H9 (cell line): ENCODE measurements around the gene FNDC3B. TPM values are rescaled to one million over a fixed set of nuclear protein-coding genes. Genes with fewer than 3 reads are reported as not detected.

Experiments
- DNase-seq: peaks from one replicate; pipeline ENCODE4 v3.0.0-alpha.2; 2017
- H2AFZ ChIP-seq: one replicate; pipeline ENCODE4 v1.6.1; 2013; ENCODE audit warnings: mild to moderate bottlenecking, low read length, control low read depth, moderate library complexity
- H2AK5ac ChIP-seq: 2 replicates; pipeline ENCODE4 v1.6.1; 2013; ENCODE audit warnings: low read length, control low read depth, mixed read lengths; ENCODE audit not compliant: insufficient read length
- H2BK120ac ChIP-seq: one replicate; pipeline ENCODE4 v1.6.1; 2013; ENCODE audit warnings: low read depth, mild to moderate bottlenecking, low read length, control low read depth, inconsistent platforms; ENCODE audit not compliant: poor library complexity, severe bottlenecking
- H2BK12ac ChIP-seq: 2 replicates; pipeline ENCODE4 v1.6.1; 2013; ENCODE audit warnings: low read length, control low read depth, mixed read lengths, low read depth; ENCODE audit not compliant: insufficient read length
- H2BK15ac ChIP-seq: 2 replicates; pipeline ENCODE4 v1.6.1; 2013; ENCODE audit warnings: low read depth, low read length, control low read depth
- H2BK20ac ChIP-seq: one replicate; pipeline ENCODE4 v1.6.1; 2013; ENCODE audit warnings: low read depth, mild to moderate bottlenecking, low read length, control low read depth, inconsistent platforms; ENCODE audit not compliant: poor library complexity, severe bottlenecking
- H2BK5ac ChIP-seq: 2 replicates; pipeline ENCODE4 v1.6.1; 2013; ENCODE audit warnings: low read length, control low read depth, mixed read lengths; ENCODE audit not compliant: insufficient read length
- H3K14ac ChIP-seq: 2 replicates; pipeline ENCODE4 v1.6.1; 2013; ENCODE audit warnings: low read length, control low read depth; ENCODE audit not compliant: insufficient read depth
- H3K18ac ChIP-seq: 2 replicates; pipeline ENCODE4 v1.6.1; 2013; ENCODE audit warnings: low read depth, mild to moderate bottlenecking, mixed read lengths, low read length, control low read depth; ENCODE audit not compliant: insufficient read length
- H3K23ac ChIP-seq: 2 replicates; pipeline ENCODE4 v1.6.1; 2013; ENCODE audit warnings: low read length, control low read depth, mixed read lengths, low read depth; ENCODE audit not compliant: insufficient read length
- H3K23me2 ChIP-seq: 2 replicates; pipeline ENCODE4 v1.6.1; 2013; ENCODE audit warnings: low read depth, mild to moderate bottlenecking, mixed read lengths, low read length, control low read depth; ENCODE audit not compliant: insufficient read length, poor library complexity, severe bottlenecking
- H3K27ac ChIP-seq: 2 replicates; pipeline ENCODE4 v1.5.1; 2013; ENCODE audit warnings: low read length, control low read depth, mixed read lengths, low read depth; ENCODE audit not compliant: insufficient read length
- H3K27me3 ChIP-seq: 2 replicates; pipeline ENCODE4 v1.6.1; 2013; ENCODE audit warnings: low read length, control low read depth, inconsistent platforms; ENCODE audit not compliant: insufficient read depth
- H3K4ac ChIP-seq: 2 replicates; pipeline ENCODE4 v1.6.1; 2013; ENCODE audit warnings: low read depth, mild to moderate bottlenecking, control low read depth, inconsistent platforms, low read length, moderate library complexity
- H3K4me1 ChIP-seq: 2 replicates; pipeline ENCODE4 v1.6.1; 2013; ENCODE audit warnings: low read length, control low read depth, inconsistent platforms; ENCODE audit not compliant: insufficient read depth
- H3K4me2 ChIP-seq: 2 replicates; pipeline ENCODE4 v1.6.1; 2013; ENCODE audit warnings: low read length, control low read depth, mixed read lengths; ENCODE audit not compliant: insufficient read length, insufficient read depth
- H3K56ac ChIP-seq: 2 replicates; pipeline ENCODE4 v1.6.1; 2013; ENCODE audit warnings: low read depth, mild to moderate bottlenecking, mixed read lengths, low read length, control low read depth; ENCODE audit not compliant: insufficient read length
- H3K79me1 ChIP-seq: 2 replicates; pipeline ENCODE4 v1.6.1; 2013; ENCODE audit warnings: low read depth, mild to moderate bottlenecking, moderate library complexity, low read length, control low read depth, inconsistent platforms; ENCODE audit not compliant: insufficient read depth, poor library complexity, severe bottlenecking
- H3K79me2 ChIP-seq: 2 replicates; pipeline ENCODE4 v1.6.1; 2013; ENCODE audit warnings: low read length, control low read depth, inconsistent platforms; ENCODE audit not compliant: insufficient read depth
- H3K9ac ChIP-seq: 2 replicates; pipeline ENCODE4 v1.6.1; 2013; ENCODE audit warnings: low read length, control low read depth, mixed read lengths; ENCODE audit not compliant: insufficient read length; ENCODE audit errors: extremely low read depth
- H3K9me3 ChIP-seq: one replicate; pipeline ENCODE4 v1.6.1; 2013; ENCODE audit warnings: low read depth, low read length, inconsistent platforms; ENCODE audit not compliant: control insufficient read depth
- H3T11ph ChIP-seq: one replicate; pipeline ENCODE4 v1.6.1; 2013; ENCODE audit warnings: mild to moderate bottlenecking, low read length, control low read depth, inconsistent platforms
- H4K20me1 ChIP-seq: one replicate; pipeline ENCODE4 v1.6.1; 2013; ENCODE audit not compliant: control insufficient read depth, insufficient read length, insufficient read depth
- H4K5ac ChIP-seq: 2 replicates; pipeline ENCODE4 v1.6.1; 2013; ENCODE audit warnings: low read depth, mild to moderate bottlenecking, mixed read lengths, low read length, control low read depth; ENCODE audit not compliant: insufficient read length
- H4K8ac ChIP-seq: replicated peaks from 2 replicates; pipeline ENCODE4 v1.6.1; 2013; ENCODE audit warnings: low read length, control low read depth, mixed read lengths, low read depth; ENCODE audit not compliant: insufficient read length
- H4K91ac ChIP-seq: 2 replicates; pipeline ENCODE4 v1.6.1; 2013; ENCODE audit warnings: low read depth, mild to moderate bottlenecking, moderate library complexity, mixed read lengths, low read length, control low read depth; ENCODE audit not compliant: insufficient read length
- H3K27ac Mint-ChIP-seq, 3 experiments: 2 replicates in 2 of 3; 3 replicates in 1 of 3; pipeline ENCODE4 v1.8.0; 2020 to 2021; ENCODE audit warnings: mixed read lengths in 3 of 3, mild to moderate bottlenecking in 1 of 3, moderate library complexity in 1 of 3
- H3K27me3 Mint-ChIP-seq: 2 replicates; pipeline ENCODE4 v1.8.0; 2021; ENCODE audit warnings: low read depth, mild to moderate bottlenecking, moderate library complexity, mixed read lengths
- H3K36me3 Mint-ChIP-seq, 3 experiments: 2 replicates in 2 of 3; 3 replicates in 1 of 3; pipeline ENCODE4 v1.8.0; 2020 to 2021; ENCODE audit warnings: low read depth in 3 of 3, mixed read lengths in 3 of 3; ENCODE audit not compliant: insufficient read depth in 1 of 3
- H3K4me1 Mint-ChIP-seq, 2 experiments: 2 replicates each; pipeline ENCODE4 v1.8.0; 2020; ENCODE audit warnings: mixed read lengths in 2 of 2
- H3K4me3 Mint-ChIP-seq, 2 experiments: 2 replicates in 1 of 2; 3 replicates in 1 of 2; pipeline ENCODE4 v1.8.0; 2020 to 2021; ENCODE audit warnings: mild to moderate bottlenecking in 2 of 2, mixed read lengths in 2 of 2, moderate library complexity in 1 of 2
- H3K9me3 Mint-ChIP-seq, 2 experiments: 2 replicates in 1 of 2; 3 replicates in 1 of 2; pipeline ENCODE4 v1.8.0; 2020; ENCODE audit warnings: mild to moderate bottlenecking in 2 of 2, mixed read lengths in 2 of 2, moderate library complexity in 1 of 2
- CTCF ChIP-seq: fragments of 200-600 bp; sonication (generic); conservative IDR thresholded peaks from 3 replicates; pipeline ENCODE4 v1.8.0; 2021; ENCODE audit warnings: antibody characterized with exemption, mild to moderate bottlenecking
- WGBS: extraction: QIAGEN DNeasy Blood & Tissue Kit; methylation state at CpG from one replicate; pipeline ENCODE4 v1.1.7; 2013; ENCODE audit warnings: missing lambda C conversion rate, low lambda C conversion rate, mixed read lengths; ENCODE audit not compliant: insufficient read length; ENCODE audit errors: extremely low coverage; 5-methylcytosine and 5-hydroxymethylcytosine counted together
- total RNA-seq: library from RNA; stranded (reverse); gene quantifications from 2 replicates; pipeline ENCODE4 v1.2.1, GENCODE V29; 2021

The FNDC3B gene
- total RNA-seq, 1 experiment from 2014 or later = 43.8 TPM

GRCh38 chr3:172384836-172385235 is 345.5 kb downstream of the FNDC3B start:
- Histone ChIP-seq H3K14ac (no peak overlapping the region), H3K23me2 (no peaks in the 10 kb centered on the region), H4K91ac (no peak overlapping the region), H3T11ph (no peak overlapping the region), H3K23ac (no peak overlapping the region), H4K5ac (no peak overlapping the region), H2BK5ac (no peak overlapping the region), H3K56ac (no peak overlapping the region), H4K8ac (no peak overlapping the region), H3K27ac (no peak overlapping the region), H3K27me3 (no peaks in the 10 kb centered on the region), H2BK120ac (no peak overlapping the region), H3K79me1 (no peaks in the 10 kb centered on the region), H4K20me1 (no peaks in the 10 kb centered on the region), H2AFZ (no peak overlapping the region), H3K79me2 (no peaks in the 10 kb centered on the region), H3K4ac (no peak overlapping the region), H3K4me2 (no peak overlapping the region), H3K18ac (no peak overlapping the region), H3K9me3 (no peaks in the 10 kb centered on the region), H2BK20ac (no peak overlapping the region), H2BK15ac (no peak overlapping the region), H3K4me1 (peaks cover 2% of the 10 kb centered on the region; the same call in 1 of the 2 replicates), H2AK5ac (no peak overlapping the region), H2BK12ac (no peak overlapping the region), H3K9ac (no peak overlapping the region)
- no peak overlapping the region for H3K27ac Mint-ChIP-seq
- no peak for DNase-seq
- peaks cover 28 to 32% (median 30%) of the 10 kb centered on the region in 3 experiments for H3K36me3 Mint-ChIP-seq
- H3K27me3 Mint-ChIP-seq = no peaks in the 10 kb centered on the region
- H3K4me1 Mint-ChIP-seq = peaks cover 5 to 6% of the 10 kb centered on the region in 2 experiments
- H3K9me3 Mint-ChIP-seq = peaks cover 10 to 13% of the 10 kb centered on the region in 2 experiments; a peak in 4 of 5 replicates
- H3K4me3 Mint-ChIP-seq = no peak overlapping the region
- WGBS = no CpG with 5 or more reads among the region's 3 CpGs
- TF ChIP-seq CTCF = no peak
